T1000 (cell line): Measurements from ENCODE around the gene RPS19.
A peak's percentile ranks its signal among the peaks of the same experiment; 100 is the strongest.

Experiments
- DNase-seq: peaks from one replicate; lab custom pipeline; 2025; ENCODE audit warnings: mixed read lengths; lab: John Stamatoyannopoulos, UW

Gene RPS19

DNA sequence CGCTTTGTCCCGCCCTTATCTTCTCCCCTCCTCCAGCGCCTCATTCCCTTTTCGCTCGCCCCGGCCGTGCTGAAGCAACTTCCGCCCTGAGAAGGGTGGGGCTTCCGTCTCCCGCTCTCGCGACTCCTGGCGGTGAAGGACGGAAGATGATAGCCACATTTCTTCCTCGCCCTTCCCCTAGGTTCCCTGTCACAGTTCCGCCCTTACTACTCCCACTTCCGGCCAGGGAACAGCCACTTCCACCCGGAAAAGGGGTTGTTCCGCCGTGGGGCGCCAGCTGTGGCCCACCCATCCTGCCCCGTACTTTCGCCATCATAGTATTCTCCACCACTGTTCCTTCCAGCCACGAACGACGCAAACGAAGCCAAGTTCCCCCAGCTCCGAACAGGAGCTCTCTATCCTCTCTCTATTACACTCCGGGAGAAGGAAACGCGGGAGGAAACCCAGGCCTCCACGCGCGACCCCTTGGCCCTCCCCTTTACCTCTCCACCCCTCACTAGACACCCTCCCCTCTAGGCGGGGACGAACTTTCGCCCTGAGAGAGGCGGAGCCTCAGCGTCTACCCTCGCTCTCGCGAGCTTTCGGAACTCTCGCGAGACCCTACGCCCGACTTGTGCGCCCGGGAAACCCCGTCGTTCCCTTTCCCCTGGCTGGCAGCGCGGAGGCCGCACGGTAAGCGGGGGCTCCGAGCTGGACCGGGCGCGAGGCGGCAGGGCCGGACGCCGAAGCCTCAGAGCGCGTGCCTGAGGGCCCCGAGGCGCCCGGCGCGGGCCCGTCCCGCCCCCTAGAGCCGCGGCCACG lies at the start of gene RPS19:
RPS19 (plus strand) TSS at position 638 of the 801 bp plus-strand sequence. CDS start 520 bp downstream, outside the sequence.
- peak; percentile 94 for DNase-seq

DNA sequence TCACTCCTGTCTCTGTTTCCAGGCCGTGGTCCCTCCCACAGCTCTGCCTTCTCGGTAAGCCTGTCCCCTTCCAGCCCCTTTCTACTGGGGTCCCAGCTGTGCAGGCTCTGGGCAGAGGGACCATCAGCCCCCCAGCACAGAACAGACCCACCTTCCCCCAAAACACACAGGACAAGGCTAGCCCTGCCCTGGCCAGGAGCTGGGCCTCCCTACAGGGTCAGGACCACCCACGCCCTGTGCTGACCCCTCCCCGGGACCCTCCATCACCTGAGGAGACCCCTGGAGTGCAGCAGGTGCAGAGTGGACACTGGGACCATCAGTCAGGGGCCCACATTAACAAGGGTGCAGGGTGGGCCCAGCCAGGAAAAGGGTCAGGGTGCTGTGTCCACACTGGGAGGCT lies 49.8 kb upstream of the RPS19 start:
- DNase-seq: no peak

DNA sequence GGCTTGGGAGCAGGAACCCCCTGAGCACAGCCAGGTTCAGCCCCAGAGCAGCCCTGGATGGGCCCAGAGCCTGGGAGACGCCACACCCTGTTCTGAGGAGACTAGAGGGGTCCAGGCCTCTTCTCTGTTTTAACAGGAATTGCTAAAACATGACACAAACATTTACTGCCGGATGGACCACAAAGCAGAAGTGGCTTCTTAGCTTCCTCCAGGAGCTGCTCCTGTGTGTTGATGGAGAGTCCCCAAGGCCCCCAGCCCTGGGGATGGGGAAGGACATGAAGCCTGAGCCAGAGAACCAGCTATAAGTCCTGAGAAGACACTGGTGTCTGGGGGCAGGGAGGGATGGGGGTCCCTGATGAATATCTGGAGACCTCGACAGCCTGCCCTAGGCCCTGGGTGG lies 49.0 kb upstream of the RPS19 start:
- no peak for DNase-seq

DNA sequence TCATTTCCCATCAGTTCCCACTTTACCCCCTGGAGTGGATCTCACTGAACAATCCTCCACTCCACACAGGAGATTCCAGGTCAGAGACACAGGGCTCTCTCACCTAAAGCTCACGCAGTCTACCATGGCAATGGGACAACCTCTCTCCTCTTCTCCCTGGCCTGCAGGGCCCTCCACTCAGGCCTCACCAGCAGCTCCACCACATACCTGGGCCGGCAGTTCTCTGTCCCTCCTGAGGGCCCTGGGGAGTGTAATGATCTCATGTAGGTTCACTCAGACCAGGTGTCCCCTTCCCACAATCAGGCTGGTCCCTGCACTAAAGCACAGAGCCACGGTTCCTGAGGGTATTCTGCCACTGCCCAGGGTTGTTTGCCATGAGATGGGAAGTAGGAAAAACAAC lies 48.1 kb upstream of the RPS19 start:
- no peak for DNase-seq

DNA sequence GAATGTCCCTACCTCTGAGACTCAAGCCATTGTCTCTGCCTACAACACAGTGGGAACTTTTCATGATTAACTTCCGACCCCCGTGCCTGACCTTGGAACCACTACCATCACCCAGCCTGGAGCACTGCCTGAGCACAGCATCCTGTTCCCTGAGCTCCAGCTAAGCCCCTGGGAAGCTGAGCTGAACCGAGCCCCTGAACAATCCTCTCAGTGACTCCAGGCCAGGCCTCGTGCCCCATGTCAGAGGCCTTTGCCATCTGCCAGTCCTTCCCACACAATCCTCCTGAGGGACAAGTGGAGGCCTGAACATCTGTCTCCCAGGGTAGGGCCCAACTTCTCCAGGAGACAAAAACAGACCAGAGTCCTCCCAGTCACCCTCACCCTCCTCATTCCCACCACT lies 46.1 kb upstream of the RPS19 start:
- no peak for DNase-seq

DNA sequence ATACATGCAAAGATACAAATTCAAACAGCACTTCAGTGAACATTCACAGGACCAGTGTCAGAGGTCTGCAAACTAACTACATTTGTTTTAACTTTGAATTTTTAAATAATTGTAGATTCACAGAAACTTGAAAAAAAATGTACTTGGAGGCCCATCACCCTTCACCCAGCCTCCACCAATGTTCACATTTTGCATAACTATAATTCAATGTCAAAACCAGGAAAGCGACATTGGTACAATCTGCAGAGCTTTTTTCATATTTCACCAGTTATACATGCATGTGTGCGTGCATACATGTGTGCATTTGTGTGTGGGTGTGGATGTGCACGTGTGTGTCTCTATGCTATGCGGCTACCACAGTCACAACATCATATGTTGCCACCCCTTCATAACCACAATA lies 44.8 kb upstream of the RPS19 start:
- no peak for DNase-seq

DNA sequence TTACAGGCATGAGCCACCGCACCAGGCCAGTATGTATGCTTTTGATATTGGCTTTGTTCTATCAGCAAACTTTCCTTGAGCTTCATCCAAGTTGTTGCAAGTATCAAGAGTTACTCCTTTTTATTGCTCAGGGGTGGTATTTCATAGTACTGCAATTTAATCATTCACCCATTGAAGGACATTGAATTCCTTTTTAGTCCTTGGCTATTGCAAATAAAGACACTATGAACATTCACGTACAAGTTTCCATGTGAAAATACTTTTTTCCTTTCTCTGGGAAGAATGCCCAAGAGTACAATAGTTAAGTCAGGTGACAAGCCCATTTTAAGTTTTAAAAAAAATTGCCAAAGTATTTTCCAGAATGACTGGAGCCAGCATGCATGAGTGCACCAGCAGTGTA lies 43.3 kb upstream of the RPS19 start:
- no peak for DNase-seq

DNA sequence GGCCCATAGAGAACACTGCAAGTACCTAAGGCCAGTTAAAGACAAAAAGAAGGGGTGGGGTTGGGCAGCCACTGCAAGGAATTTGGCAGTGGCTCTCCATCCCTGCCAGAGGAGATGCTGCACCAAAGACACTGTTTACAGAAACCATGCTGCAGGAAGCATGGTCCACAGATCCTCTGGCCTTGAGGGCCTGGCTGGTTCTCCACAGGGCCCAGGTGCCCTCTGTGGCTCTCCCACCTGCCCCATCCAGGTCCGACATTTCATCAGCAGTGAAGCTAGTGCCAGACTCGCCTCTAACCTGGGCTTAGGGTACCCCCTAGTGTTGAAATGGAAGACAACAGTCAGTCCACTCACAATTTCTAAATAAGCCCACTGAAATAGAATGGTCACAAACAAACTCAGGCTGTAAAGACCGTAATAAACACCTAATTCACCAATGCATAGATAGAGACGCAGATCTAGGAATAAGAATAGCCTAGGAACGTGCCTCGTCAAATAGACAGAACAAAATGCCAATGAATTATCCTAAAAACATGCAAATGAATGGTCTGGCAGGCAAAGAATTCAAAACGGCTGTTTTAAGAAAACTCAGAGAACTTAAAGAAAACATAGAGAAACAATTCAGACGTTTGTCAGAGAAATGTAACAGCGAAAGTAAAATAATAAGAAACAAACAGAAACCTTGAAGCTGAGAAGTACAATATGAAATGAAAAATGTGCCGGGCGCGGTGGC lies 38.9 kb upstream of the RPS19 start:
- DNase-seq: no peak

DNA sequence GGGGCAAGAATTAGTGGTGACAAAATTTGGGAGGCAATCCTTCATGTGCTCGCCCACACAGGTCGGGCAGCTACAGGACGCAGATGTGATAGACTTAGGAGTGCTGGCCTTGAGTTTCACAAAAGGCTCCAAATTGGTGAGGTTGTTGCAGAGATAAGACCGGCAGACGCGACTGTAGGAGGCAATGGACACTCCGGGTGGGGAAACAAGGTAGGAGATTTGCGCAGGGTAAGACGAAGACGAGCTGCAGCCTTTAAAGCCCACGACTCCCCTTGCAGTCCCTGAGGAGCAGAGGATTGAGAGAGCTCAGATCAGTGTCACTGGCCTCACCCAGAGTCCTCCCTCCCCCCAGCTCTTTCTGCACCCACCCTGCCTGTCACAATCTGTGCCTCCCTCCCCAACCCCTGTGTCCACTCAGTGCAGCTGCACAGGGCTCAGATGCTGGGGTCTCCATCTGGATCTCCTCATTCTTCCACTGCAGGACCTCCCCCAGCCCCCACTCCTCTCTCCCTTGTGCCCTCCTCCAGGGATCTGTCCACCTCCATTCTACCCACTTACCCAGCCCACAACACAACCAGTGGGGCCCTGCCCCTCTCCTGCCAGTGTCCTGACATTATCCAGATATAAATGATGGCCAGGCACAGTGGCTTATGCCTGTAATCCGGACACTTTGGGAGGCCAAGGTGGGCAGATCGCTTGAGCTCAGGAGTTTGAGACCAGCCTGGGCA lies 21.9 kb upstream of the RPS19 start:
- no peak for DNase-seq

DNA sequence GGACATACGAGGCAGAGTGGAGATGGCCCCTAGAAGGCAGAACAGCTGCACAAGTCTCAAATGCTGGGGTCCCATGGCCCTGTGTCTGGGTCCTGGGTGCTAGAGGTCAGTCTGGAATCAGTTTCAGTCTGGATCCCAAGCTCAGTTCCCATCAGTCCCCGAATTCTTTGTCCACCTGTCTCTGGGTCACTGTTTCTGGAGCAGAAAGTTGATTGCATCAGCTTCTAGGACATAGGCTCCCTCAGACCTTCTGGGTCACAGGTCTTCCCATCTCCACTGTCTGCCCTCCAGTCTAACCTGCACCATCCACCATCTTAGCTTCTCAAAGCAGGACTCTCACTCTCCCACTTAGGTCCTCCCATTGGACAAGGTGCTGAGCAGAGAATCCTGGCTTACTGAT lies 20.8 kb upstream of the RPS19 start:
- DNase-seq: no peak

DNA sequence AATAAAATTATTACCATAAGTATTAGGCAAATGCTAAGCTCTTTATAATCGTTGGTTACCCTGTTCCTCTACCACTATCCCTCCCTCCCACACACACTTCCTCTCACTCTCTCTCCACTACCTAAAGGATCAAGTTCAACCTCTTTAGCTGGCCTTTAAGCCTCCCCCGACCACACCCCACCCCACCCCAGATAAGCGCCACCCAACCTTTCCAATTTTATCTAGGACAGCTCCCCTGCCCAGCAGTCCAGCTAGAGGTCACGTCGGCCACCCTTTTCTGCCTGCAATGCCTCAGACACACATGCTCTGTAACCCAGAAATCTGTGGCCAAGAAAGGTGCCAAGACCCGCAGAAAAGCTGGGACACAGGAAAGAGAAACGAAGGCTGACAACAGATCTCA lies 16.7 kb upstream of the RPS19 start:
- DNase-seq: no peak

DNA sequence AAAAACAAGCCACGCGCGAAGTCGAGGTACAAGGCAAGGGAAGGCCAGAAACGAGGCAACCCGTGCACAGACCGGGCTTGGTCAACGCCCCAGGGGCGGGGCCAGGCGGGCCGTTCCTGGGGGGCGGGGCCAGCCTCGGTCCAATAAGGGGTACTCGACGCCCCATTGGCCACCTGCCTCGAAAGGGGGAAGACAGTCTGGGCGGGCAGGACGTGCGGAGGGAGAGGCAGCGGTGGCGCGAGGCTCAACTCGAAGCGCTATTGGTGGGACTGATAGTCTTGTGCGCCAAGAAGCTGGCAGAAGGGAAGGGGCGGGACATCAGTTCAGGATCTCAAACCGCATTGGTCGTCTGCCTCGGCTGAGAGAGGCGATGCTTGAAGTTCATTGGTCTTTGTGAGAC lies 15.5 kb upstream of the RPS19 start, which contains the start of gene LYPD4:
LYPD4 (minus strand) TSS at position 83 of the 400 bp plus-strand sequence. CDS start 5,398 bp downstream, outside the sequence.
- no peak for DNase-seq

DNA sequence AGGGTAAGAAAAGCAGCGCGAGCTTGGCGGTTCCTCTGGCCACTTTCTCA lies 15.2 kb upstream of the RPS19 start, which contains the start of gene DMRTC2:
DMRTC2 (plus strand) TSS at position 42 of the 50 bp plus-strand sequence. CDS start 2,387 bp downstream, outside the sequence.
- DNase-seq: no peak

DNA sequence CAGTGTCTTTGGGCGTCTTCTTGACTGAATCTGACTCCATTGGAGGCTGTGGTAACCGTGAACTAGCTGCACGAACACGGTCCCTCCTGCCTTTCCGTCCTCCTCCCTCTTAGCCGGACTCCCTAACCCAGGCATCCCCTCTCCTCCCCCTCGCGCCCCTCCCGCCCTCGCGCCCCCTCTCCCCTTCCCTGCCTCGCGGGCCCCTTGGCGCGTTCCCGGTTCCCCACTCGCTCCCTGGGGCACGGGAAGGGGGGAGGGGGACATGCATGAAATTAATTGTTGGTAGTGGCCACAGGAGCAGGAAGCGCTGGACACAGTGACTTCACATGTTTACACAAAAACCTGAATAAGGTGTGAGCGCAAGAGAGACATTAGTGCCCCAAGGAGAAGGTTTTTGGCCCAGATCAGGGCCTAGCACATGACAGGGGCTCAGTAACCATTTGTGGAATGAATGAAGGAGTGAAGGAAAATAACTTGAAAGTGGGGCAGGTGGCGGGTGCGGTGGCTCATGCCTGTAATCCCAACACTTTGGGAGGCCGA lies 14.9 kb upstream of the RPS19 start:
- DNase-seq: no peak

DNA sequence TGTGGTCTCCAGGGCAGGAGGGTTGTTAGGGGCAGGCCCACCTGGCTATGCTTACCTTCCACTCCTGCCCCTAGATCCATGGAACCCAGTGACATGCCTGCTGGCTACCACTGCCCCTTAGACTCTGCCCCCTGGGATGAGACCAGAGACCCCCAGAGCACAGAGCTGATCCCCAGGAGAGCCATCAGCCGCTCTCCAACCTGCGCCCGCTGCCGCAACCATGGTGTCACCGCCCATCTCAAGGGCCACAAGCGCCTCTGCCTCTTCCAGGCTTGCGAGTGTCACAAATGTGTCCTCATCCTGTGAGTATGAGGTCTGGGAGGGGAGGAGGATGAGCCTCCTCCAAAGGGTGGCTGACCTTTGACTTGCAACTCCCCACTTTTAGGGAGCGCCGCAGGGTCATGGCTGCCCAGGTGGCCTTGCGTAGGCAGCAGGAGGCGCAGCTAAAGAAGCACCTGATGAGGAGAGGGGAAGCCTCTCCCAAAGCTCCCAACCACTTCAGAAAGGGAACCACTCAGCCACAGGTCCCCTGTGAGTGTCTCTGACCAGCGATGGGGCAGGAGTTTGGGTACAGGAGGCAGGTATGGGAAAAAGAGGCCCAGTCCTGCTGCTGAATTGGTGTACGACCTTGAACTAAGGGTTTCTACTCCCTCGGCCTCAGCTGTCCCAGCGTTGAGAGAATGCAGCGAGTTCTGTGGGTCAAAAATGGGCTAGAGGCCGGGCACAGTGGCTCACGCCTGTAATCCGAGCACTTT lies 12.5 kb upstream of the RPS19 start:
- no peak for DNase-seq

DNA sequence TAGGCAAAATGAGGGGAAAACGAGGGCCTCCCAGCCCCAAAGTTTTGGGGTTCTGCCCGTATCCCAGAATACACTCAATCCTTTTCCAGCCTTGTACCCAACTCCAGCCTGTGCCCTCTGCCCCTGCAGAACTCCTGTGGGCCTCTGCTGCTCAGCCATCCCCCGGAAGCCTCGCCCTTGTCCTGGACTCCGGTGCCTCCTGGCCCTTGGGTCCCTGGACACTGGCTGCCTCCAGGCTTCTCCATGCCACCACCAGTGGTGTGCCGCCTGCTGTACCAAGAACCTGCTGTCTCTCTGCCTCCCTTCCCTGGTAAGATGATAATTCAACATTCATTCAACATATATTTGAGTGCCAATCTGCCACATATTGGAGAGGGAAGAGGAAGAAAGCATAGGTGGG lies 11.4 kb upstream of the RPS19 start:
- DNase-seq: no peak

DNA sequence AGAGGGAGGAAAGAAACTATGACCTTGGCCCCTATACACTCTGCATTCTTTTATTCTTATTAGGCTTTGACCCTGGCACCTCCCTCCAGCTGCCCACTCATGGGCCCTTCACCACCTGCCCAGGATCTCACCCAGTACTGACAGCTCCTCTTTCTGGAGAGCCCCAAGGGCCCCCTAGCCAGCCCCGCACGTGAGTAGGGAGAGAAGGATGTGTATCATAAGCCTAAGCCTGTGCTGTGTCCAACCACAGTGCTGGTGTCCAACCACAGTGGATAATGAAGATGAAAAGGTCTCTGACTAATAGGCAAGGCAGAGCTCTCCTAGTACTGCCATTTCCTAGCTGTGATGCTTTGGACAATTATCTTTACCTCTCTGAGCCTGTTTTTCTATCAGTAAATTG lies 11.0 kb upstream of the RPS19 start:
- no peak for DNase-seq

DNA sequence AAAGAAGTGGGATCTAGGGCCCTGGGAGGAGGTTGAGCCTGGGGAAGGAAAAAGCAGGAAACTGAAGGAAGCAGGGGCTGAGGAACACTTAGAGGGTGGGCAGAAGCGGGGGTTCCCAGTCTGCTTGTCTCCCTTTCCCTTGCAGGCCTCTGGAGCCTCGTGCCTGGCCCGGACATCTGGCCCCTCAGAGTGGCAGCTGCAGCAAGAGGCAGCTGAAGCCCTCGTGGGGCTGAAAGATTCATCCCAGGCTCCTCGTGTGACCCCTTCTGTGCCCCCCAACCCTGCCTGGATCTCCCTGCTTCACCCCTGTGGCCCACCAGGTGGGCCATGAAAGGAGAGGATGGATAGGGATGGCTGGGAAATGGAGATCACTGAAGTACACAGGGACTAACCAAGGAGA lies 9.7 kb upstream of the RPS19 start:
- DNase-seq: no peak

DNA sequence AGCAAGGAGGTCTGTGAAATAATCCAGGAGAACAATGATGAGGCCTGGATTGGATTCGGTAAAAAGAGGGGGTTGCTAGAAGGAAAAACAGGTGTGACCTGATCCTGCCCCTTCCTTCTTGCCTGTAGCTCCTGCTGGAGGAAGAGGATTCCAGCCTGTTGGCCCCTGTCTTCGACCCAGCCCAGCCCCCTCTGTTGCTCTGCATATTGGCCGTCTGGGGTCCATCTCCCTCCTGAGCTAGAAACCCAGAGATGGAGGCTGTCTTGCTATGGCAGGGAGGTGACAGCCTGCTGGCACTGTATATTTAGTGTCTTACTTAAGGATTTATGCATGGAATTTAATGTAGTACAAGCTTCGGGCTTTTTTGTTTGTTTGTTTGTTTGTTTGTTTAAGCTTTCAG lies 8.6 kb upstream of the RPS19 start:
- DNase-seq: no peak

DNA sequence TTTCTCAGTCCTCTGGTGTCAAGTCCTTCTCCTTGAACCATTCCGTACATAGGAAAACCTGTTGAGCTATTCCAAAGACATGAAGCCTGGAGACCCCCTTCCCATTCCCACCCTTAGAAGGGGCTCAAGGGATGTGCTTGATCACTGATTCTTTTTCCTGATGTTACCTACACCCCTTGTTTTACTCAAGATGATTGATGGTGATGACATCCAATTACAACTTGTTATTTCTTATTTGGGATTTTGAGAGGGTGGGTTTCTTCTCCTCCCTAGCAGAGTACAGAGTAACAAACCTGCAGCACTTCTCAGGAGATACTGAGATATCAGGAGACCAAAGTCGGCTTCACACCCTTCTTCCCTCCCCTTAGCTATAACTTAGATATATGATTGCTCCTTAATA lies 6.7 kb upstream of the RPS19 start:
- DNase-seq: no peak

DNA sequence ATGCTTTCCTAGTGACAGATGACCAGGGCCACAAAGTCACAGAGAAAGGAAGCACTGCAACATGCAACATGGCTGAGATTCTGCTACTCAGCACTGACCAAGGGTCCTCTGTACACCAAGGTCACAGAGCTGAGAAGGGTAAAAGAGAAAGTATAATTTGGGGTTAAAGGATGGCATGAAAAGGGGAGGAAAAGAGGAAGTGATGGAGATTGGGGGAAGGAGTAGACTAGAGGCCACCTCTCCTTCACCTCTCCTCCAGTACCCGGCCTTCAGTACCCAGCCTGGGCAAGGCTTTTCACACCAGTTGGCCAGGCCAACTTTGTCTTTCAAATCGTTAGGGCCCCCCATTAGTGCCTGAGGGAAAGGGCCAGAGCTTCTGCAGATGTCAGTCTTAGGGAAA lies 6.3 kb upstream of the RPS19 start:
- DNase-seq: no peak

DNA sequence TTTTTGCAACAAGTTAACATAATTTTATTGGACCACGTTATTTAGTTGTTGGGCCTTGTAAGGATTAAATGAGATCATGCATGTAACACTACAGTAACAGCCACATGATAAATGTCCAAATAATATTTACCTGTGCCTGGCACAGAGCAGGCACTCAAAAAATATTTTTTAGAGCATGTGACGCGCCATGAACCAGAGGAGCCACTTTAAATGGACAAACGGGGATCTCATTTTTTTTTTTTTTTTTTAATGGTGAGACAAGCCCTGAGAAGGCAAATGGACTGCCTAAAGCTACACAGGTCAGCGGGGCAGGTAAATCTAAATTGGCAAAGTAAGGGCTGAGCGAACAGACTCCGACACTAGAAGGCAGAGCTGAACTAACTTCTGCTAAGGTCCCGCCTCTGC lies 840 bp upstream of the RPS19 start:
- DNase-seq: no peak
